Tibial nerve (tissue), 4 donors: ENCODE measurements around the gene PROM2. TPM values are rescaled to one million over a fixed set of nuclear protein-coding genes. Genes with fewer than 3 reads are reported as not detected.

Source experiments
- DNase-seq, 2 donors: peaks; one replicate each; pipeline ENCODE4 v3.0.0-alpha.2; 2019; ENCODE audit warnings: low spot score in 2 of 2
- H3K27ac ChIP-seq, 4 donors: fragments of 200-600 bp; sonication (generic) in 3 of 4; one replicate each; pipeline ENCODE4 v1.5.1; 2017 to 2019; ENCODE audit warnings: mild to moderate bottlenecking in 1 of 4
- H3K27me3 ChIP-seq, 2 donors: fragments of 200-600 bp; sonication (generic) in 1 of 2; one replicate each; pipeline versions ENCODE4 v1.5.1 to v1.6.0; 2017 to 2019
- H3K36me3 ChIP-seq, 3 donors: fragments of 200-600 bp; sonication (generic); one replicate each; pipeline ENCODE4 v1.5.1; 2018 to 2019
- H3K4me1 ChIP-seq, 4 donors: fragments of 200-600 bp; sonication (generic) in 3 of 4; one replicate each; pipeline ENCODE4 v1.5.1; 2017 to 2019
- H3K4me3 ChIP-seq, 4 donors: fragments of 200-600 bp; sonication (generic) in 3 of 4; one replicate each; pipeline ENCODE4 v1.5.1; 2017 to 2019; ENCODE audit warnings: mild to moderate bottlenecking in 1 of 4, moderate library complexity in 1 of 4
- H3K9me3 ChIP-seq, 4 donors: fragments of 200-600 bp; sonication (generic) in 3 of 4; one replicate each; pipeline ENCODE4 v1.5.1; 2017 to 2019
- CTCF ChIP-seq, 5 experiments: fragments of 200-600 bp in 3 of 5; fragments of 450-650 bp in 2 of 5; sonication (generic) in 3 of 5; IDR thresholded peaks; one replicate each; pipeline ENCODE4 v1.5.1; 2016 to 2019; ENCODE audit warnings: antibody characterized with exemption in 5 of 5, mild to moderate bottlenecking in 3 of 5, moderate library complexity in 2 of 5
- EP300 ChIP-seq, 2 donors: sonication (generic); formaldehyde crosslinking; IDR thresholded peaks; one replicate each; pipeline ENCODE4 v1.6.1; 2017; ENCODE audit warnings: antibody characterized with exemption in 2 of 2, mild to moderate bottlenecking in 1 of 2
- POLR2A ChIP-seq, 2 donors: fragments of 450-650 bp; IDR thresholded peaks; one replicate each; pipeline ENCODE4 v1.6.1; 2017; ENCODE audit warnings: antibody characterized with exemption in 2 of 2, mild to moderate bottlenecking in 2 of 2, moderate library complexity in 2 of 2
- WGBS, 2 donors: methylation state at CpG; one replicate each; pipeline ENCODE4 v1.1.5; 2018; 5-methylcytosine and 5-hydroxymethylcytosine counted together
- total RNA-seq, 4 donors: library from RNA; depleted of rRNA; stranded (reverse); fragments of >200 nt; gene quantifications; one replicate each; pipeline ENCODE4 v1.1.0, GENCODE V29; 2016

The PROM2 gene
- total RNA-seq, 4 donors from 2014 or later, result 2.2 to 12.3 (median 5.3) TPM

- Histone ChIP-seq H3K27ac (no peak overlapping the region), H3K9me3 (no peaks in the 10 kb centered on the region), H3K4me1 (no peaks in the 10 kb centered on the region), H3K4me3 (no peak overlapping the region), H3K27me3 (no peaks in the 10 kb centered on the region), H3K36me3 (no peaks in the 10 kb centered on the region)
- no peak for TF ChIP-seq CTCF (IDR thresholded peaks at IDR 0.05)
- TF ChIP-seq POLR2A (IDR thresholded peaks at IDR 0.05), result no peak
- no peak for TF ChIP-seq EP300 (IDR thresholded peaks at IDR 0.05)
- no peak for DNase-seq
- WGBS, 2 donors, result 95 to 100% methylated on average over 1 of the region's 1 CpG
These were observed 60.8 kb downstream of the PROM2 start for GRCh38 chr2:95334916-95335641.

- no peaks in the 10 kb centered on the region for H3K36me3 ChIP-seq
- H3K27me3 ChIP-seq, result no peaks in the 10 kb centered on the region
- no peaks in the 10 kb centered on the region for H3K4me1 ChIP-seq
- no peaks in the 10 kb centered on the region for H3K9me3 ChIP-seq
- no peak overlapping the region for H3K4me3 ChIP-seq
- WGBS, 2 donors, result 52 to 78% methylated on average over 2 of the region's 2 CpGs
- DNase-seq, result no peak
- TF ChIP-seq CTCF (IDR thresholded peaks at IDR 0.05) (no peak), POLR2A (IDR thresholded peaks at IDR 0.05) (no peak), EP300 (IDR thresholded peaks at IDR 0.05) (no peak)
- no peak overlapping the region for H3K27ac ChIP-seq
These were observed 62.2 kb downstream of the PROM2 start for GRCh38 chr2:95336406-95336805.

GRCh38 chr2:95337829-95338228 is 63.6 kb downstream of the PROM2 start:
- no peak overlapping the region for H3K4me3 ChIP-seq
- H3K27ac ChIP-seq, result no peak overlapping the region
- no peaks in the 10 kb centered on the region for H3K27me3 ChIP-seq
- H3K9me3 ChIP-seq, result no peaks in the 10 kb centered on the region
- TF ChIP-seq EP300 (IDR thresholded peaks at IDR 0.05) (no peak), POLR2A (IDR thresholded peaks at IDR 0.05) (no peak), CTCF (IDR thresholded peaks at IDR 0.05) (no peak)
- no peaks in the 10 kb centered on the region for H3K4me1 ChIP-seq
- H3K36me3 ChIP-seq, result no peaks in the 10 kb centered on the region
- WGBS, 2 donors, result 55 to 66% methylated on average over 7 of the region's 7 CpGs
- no peak for DNase-seq

Other genes with a start within 250 kb of the PROM2 start
- gene MAL, start 248.7 kb upstream of the PROM2 start, total RNA-seq, result 100 to 1,000 TPM in 2 of 4 donors, 10 to 100 TPM in 2; 60.0 to 200 (median 121) TPM
- gene MRPS5, start 152.6 kb upstream of the PROM2 start, total RNA-seq, result 10 to 100 TPM; 34.3 to 67.8 (median 50.8) TPM
- gene ZNF514, start 114.6 kb upstream of the PROM2 start, total RNA-seq, result 10 to 100 TPM; 19.4 to 24.1 (median 22.2) TPM
- gene ZNF2, start 108.6 kb upstream of the PROM2 start, total RNA-seq, result 1 to 10 TPM; 3.9 to 5.7 (median 4.9) TPM
- 10 to 100 TPM in 3 of 4 donors, 1 to 10 TPM in 1; 7.7 to 21.2 (median 14.7) TPM for gene ZNF892, start 66.9 kb upstream of the PROM2 start, total RNA-seq
- 10 to 100 TPM; 35.1 to 90.8 (median 50.2) TPM for gene KCNIP3, start 22.9 kb downstream of the PROM2 start, total RNA-seq
- gene FAHD2A, start 128.3 kb downstream of the PROM2 start, total RNA-seq, result 10 to 100 TPM; 21.0 to 34.5 (median 24.8) TPM
- not detected for gene TRIM43B, start 210.3 kb downstream of the PROM2 start, total RNA-seq